HUES48 (cell line): Measurements from ENCODE around the gene PRKRA.

Source experiments
- H3K27ac ChIP-seq: one replicate; pipeline ENCODE4 v1.7.0; 2013; ENCODE audit warnings: low read depth, low read length, inconsistent platforms
- H3K27me3 ChIP-seq: 2 replicates; pipeline ENCODE4 v1.6.1; 2013; ENCODE audit warnings: mild to moderate bottlenecking, low read length; ENCODE audit not compliant: control insufficient read depth, insufficient read depth
- H3K36me3 ChIP-seq: 2 replicates; pipeline ENCODE4 v1.6.1; 2013; ENCODE audit warnings: low read length; ENCODE audit not compliant: control insufficient read depth, insufficient read depth
- H3K4me1 ChIP-seq: 2 replicates; pipeline ENCODE4 v1.6.1; 2013; ENCODE audit warnings: mild to moderate bottlenecking, low read length; ENCODE audit not compliant: control insufficient read depth, insufficient read depth
- H3K4me3 ChIP-seq: 2 replicates; pipeline ENCODE4 v1.5.1; 2013; ENCODE audit warnings: mild to moderate bottlenecking, low read depth, low read length
- H3K9ac ChIP-seq: 2 replicates; pipeline ENCODE4 v1.6.1; 2013; ENCODE audit warnings: mild to moderate bottlenecking, low read depth, low read length, moderate library complexity
- H3K9me3 ChIP-seq: 2 replicates; pipeline ENCODE4 v1.6.1; 2013; ENCODE audit warnings: low read length; ENCODE audit not compliant: control insufficient read depth, insufficient read depth

The PRKRA gene

GRCh38 chr2:178457390-178457886, 6.5 kb upstream of the PRKRA start:
- Histone ChIP-seq H3K9me3 (no peaks in the 10 kb centered on the region), H3K9ac (no peak overlapping the region)

GRCh38 chr2:178455947-178456346, 5.0 kb upstream of the PRKRA start:
- H3K27ac ChIP-seq: no peak overlapping the region

More at GRCh38 chr2:178457390-178457886, 6.5 kb upstream of the PRKRA start:
- Histone ChIP-seq H3K27me3 (no peaks in the 10 kb centered on the region), H3K27ac (no peak overlapping the region), H3K36me3 (no peaks in the 10 kb centered on the region), H3K4me3 (no peak overlapping the region), H3K4me1 (no peaks in the 10 kb centered on the region)

GRCh38 chr2:178452870-178453269, 1.9 kb upstream of the PRKRA start:
- Histone ChIP-seq H3K27me3 (no peaks in the 10 kb centered on the region), H3K9me3 (no peaks in the 10 kb centered on the region), H3K36me3 (peaks cover 13% of the 10 kb centered on the region), H3K27ac (no peak overlapping the region), H3K4me1 (peaks cover 11% of the 10 kb centered on the region; the same call in 1 of the 2 replicates), H3K9ac (no peak overlapping the region), H3K4me3 (no peak overlapping the region)

More at GRCh38 chr2:178455947-178456346, 5.0 kb upstream of the PRKRA start:
- no peaks in the 10 kb centered on the region for H3K9me3 ChIP-seq
- no peaks in the 10 kb centered on the region for H3K27me3 ChIP-seq
- H3K9ac ChIP-seq: no peak overlapping the region
- H3K4me3 ChIP-seq: no peak overlapping the region
- no peaks in the 10 kb centered on the region for H3K36me3 ChIP-seq
- 0 out of 2 replicates have a peak, but pooled peaks cover 2% of the 10 kb centered on the region for H3K4me1 ChIP-seq

- Histone ChIP-seq H3K4me1 (peaks cover 11% of the 10 kb centered on the region; the same call in 1 of the 2 replicates), H3K27me3 (no peaks in the 10 kb centered on the region), H3K9me3 (no peaks in the 10 kb centered on the region), H3K27ac (no peak overlapping the region), H3K4me3 (no peak overlapping the region), H3K36me3 (peaks cover 17% of the 10 kb centered on the region), H3K9ac (no peak overlapping the region)
These were observed 1.4 kb upstream of the PRKRA start for GRCh38 chr2:178452334-178452733.

- Histone ChIP-seq H3K27me3 (no peaks in the 10 kb centered on the region), H3K27ac (peak overlapping the region; percentile 100), H3K4me1 (peaks cover 11% of the 10 kb centered on the region; the same call in 1 of the 2 replicates), H3K9ac (peak overlapping the region; percentile 88), H3K4me3 (peak overlapping the region; percentile 89), H3K36me3 (peaks cover 29% of the 10 kb centered on the region), H3K9me3 (no peaks in the 10 kb centered on the region)
These were observed 526 bp downstream of the PRKRA start for GRCh38 chr2:178450524-178450773.

GRCh38 chr2:178449700-178450523, 1.1 kb downstream of the PRKRA start:
- Histone ChIP-seq H3K27me3 (no peaks in the 10 kb centered on the region), H3K4me1 (peaks cover 11% of the 10 kb centered on the region; the same call in 1 of the 2 replicates), H3K27ac (peak overlapping the region; percentile 100)

GRCh38 chr2:178448968-178449661, 1.9 kb downstream of the PRKRA start:
- H3K9ac ChIP-seq: no peak overlapping the region
- H3K27me3 ChIP-seq: no peaks in the 10 kb centered on the region
- no peaks in the 10 kb centered on the region for H3K9me3 ChIP-seq
- no peak overlapping the region for H3K27ac ChIP-seq
- peaks cover 43% of the 10 kb centered on the region for H3K36me3 ChIP-seq
- peak overlapping the region; percentile 89 for H3K4me3 ChIP-seq
- peaks cover 11% of the 10 kb centered on the region; the same call in 1 of the 2 replicates for H3K4me1 ChIP-seq

More at GRCh38 chr2:178449700-178450523, 1.1 kb downstream of the PRKRA start:
- H3K4me3 ChIP-seq: peak overlapping the region; percentile 89
- H3K9ac ChIP-seq: peak overlapping the region; percentile 88
- H3K36me3 ChIP-seq: peaks cover 35% of the 10 kb centered on the region
- no peaks in the 10 kb centered on the region for H3K9me3 ChIP-seq

GRCh38 chr2:178441426-178441825, 9.5 kb downstream of the PRKRA start:
- Histone ChIP-seq H3K4me3 (no peak overlapping the region), H3K9ac (no peak overlapping the region), H3K27ac (no peak overlapping the region), H3K36me3 (peaks cover 94% of the 10 kb centered on the region), H3K4me1 (peaks cover 9% of the 10 kb centered on the region; the same call in 1 of the 2 replicates), H3K9me3 (no peaks in the 10 kb centered on the region), H3K27me3 (no peaks in the 10 kb centered on the region)

GRCh38 chr2:178436662-178437061, 14.3 kb downstream of the PRKRA start:
- Histone ChIP-seq H3K4me1 (peaks cover 9% of the 10 kb centered on the region; the same call in 1 of the 2 replicates), H3K36me3 (peaks cover 95% of the 10 kb centered on the region), H3K9ac (no peak overlapping the region), H3K9me3 (no peaks in the 10 kb centered on the region), H3K4me3 (no peak overlapping the region), H3K27ac (no peak overlapping the region), H3K27me3 (no peaks in the 10 kb centered on the region)

- no peak overlapping the region for H3K9ac ChIP-seq
- H3K27me3 ChIP-seq: no peaks in the 10 kb centered on the region
- H3K4me3 ChIP-seq: no peak overlapping the region
- no peaks in the 10 kb centered on the region for H3K4me1 ChIP-seq
- H3K9me3 ChIP-seq: no peaks in the 10 kb centered on the region
- peaks cover 78% of the 10 kb centered on the region for H3K36me3 ChIP-seq
- H3K27ac ChIP-seq: no peak overlapping the region
These were observed 21.6 kb downstream of the PRKRA start for GRCh38 chr2:178429336-178429735.

- Histone ChIP-seq H3K4me3 (no peak overlapping the region), H3K9me3 (no peaks in the 10 kb centered on the region), H3K4me1 (no peaks in the 10 kb centered on the region), H3K27me3 (no peaks in the 10 kb centered on the region), H3K27ac (no peak overlapping the region), H3K9ac (no peak overlapping the region), H3K36me3 (peaks cover 70% of the 10 kb centered on the region)
These were observed 22.6 kb downstream of the PRKRA start for GRCh38 chr2:178428396-178428806.
